IMR-90 (cell line): ENCODE results near the gene ACTR2. TPM values are rescaled to one million over a fixed set of nuclear protein-coding genes. Genes with fewer than 3 reads are reported as not detected.

Experiments used
- ATAC-seq: fragments of 200-7000 bp; cut with Tn5 transposase; 2 replicates; pipeline ENCODE4 v1.9.1; 2020; ENCODE audit warnings: low read depth, mild to moderate bottlenecking, moderate library complexity
- BruUV-seq: library from RNA; stranded (reverse); fragments of 400-500 nt; replicated peaks from 2 replicates; lab custom pipeline; 2021; lab: Mats Ljungman, UMichigan
- CTCF ChIA-PET: fragments of 300-600 bp; formaldehyde crosslinking; extraction: SDS; loops from one replicate; lab custom pipeline; 2021; ENCODE audit warnings: antibody characterized with exemption; lab: Yijun Ruan, JAX
- POLR2A ChIA-PET: fragments of 300-600 bp; sonication (Branson Sonifier 250); formaldehyde crosslinking; loops from one replicate; lab custom pipeline; 2022; ENCODE audit warnings: antibody characterized with exemption; ENCODE audit not compliant: unreplicated experiment; lab: Charles Lee
- DNase-seq: peaks from one replicate; pipeline ENCODE4 v3.0.0; 2013
- H2AFZ ChIP-seq: replicated peaks from 2 replicates; pipeline ENCODE3; 2013; ENCODE audit warnings: low read length, mild to moderate bottlenecking; ENCODE audit not compliant: poor library complexity
- H2AK5ac ChIP-seq: 2 replicates; pipeline ENCODE4 v1.6.1; 2013; ENCODE audit warnings: low read depth, low read length, inconsistent platforms
- H2AK9ac ChIP-seq: replicated peaks from 2 replicates; pipeline ENCODE3; 2013; ENCODE audit warnings: mild to moderate bottlenecking, low read depth, low read length, moderate library complexity; ENCODE audit not compliant: poor library complexity
- H2BK120ac ChIP-seq: 2 replicates; pipeline ENCODE4 v1.6.1; 2013; ENCODE audit warnings: low read depth, low read length, inconsistent platforms
- H2BK15ac ChIP-seq: 3 replicates; pipeline ENCODE4 v1.6.1; 2013; ENCODE audit warnings: low read depth, low read length, inconsistent platforms
- H2BK20ac ChIP-seq: 2 replicates; pipeline ENCODE4 v1.6.1; 2013; ENCODE audit warnings: low read depth, mild to moderate bottlenecking, inconsistent platforms, low read length, moderate library complexity
- H2BK5ac ChIP-seq: 2 replicates; pipeline ENCODE4 v1.6.1; 2013; ENCODE audit warnings: mild to moderate bottlenecking, low read depth, low read length, inconsistent platforms; ENCODE audit not compliant: poor library complexity, severe bottlenecking
- H3K14ac ChIP-seq: replicated peaks from 2 replicates; pipeline ENCODE4 v1.6.1; 2013; ENCODE audit warnings: low read depth, low read length, inconsistent platforms
- H3K18ac ChIP-seq: 2 replicates; pipeline ENCODE4 v1.6.1; 2013; ENCODE audit warnings: low read depth, low read length, control low read depth
- H3K23ac ChIP-seq: 2 replicates; pipeline ENCODE4 v1.6.1; 2013; ENCODE audit warnings: low read depth, low read length, inconsistent platforms
- H3K27ac ChIP-seq: 2 replicates; pipeline ENCODE4 v1.5.1; 2013; ENCODE audit warnings: mild to moderate bottlenecking, control low read depth, low read length; ENCODE audit not compliant: insufficient read depth
- H3K27me3 ChIP-seq: 2 replicates; pipeline ENCODE4 v1.6.1; 2013; ENCODE audit warnings: low read length; ENCODE audit not compliant: control insufficient read depth, insufficient read depth
- H3K36me3 ChIP-seq: 2 replicates; pipeline ENCODE4 v1.6.1; 2013; ENCODE audit warnings: low read length, mixed read lengths; ENCODE audit not compliant: control insufficient read depth, insufficient read depth
- H3K4ac ChIP-seq: 2 replicates; pipeline ENCODE4 v1.6.1; 2013; ENCODE audit warnings: low read depth, low read length, inconsistent platforms
- H3K4me1 ChIP-seq: 2 replicates; pipeline ENCODE4 v1.6.1; 2013; ENCODE audit warnings: low read length, mixed read lengths; ENCODE audit not compliant: control insufficient read depth, insufficient read depth
- H3K4me2 ChIP-seq: 2 replicates; pipeline ENCODE4 v1.6.1; 2013; ENCODE audit warnings: low read depth, mild to moderate bottlenecking, control low read depth, low read length, moderate library complexity
- H3K4me3 ChIP-seq: 2 replicates; pipeline ENCODE4 v1.5.1; 2013; ENCODE audit warnings: low read depth, mild to moderate bottlenecking, control low read depth, low read length, moderate library complexity; ENCODE audit not compliant: insufficient read depth
- H3K56ac ChIP-seq: 2 replicates; pipeline ENCODE4 v1.6.1; 2013; ENCODE audit warnings: low read length, inconsistent platforms; ENCODE audit not compliant: insufficient read depth; ENCODE audit errors: extremely low read depth
- H3K79me1 ChIP-seq, 2 experiments: 2 replicates each; pipeline ENCODE4 v1.6.1; 2013; ENCODE audit warnings: low read length in 2 of 2, inconsistent platforms in 1 of 2, low read depth in 1 of 2
- H3K9ac ChIP-seq: 2 replicates; pipeline ENCODE4 v1.6.1; 2013; ENCODE audit warnings: low read depth, low read length, control low read depth
- H3K9me1 ChIP-seq: 2 replicates; pipeline ENCODE4 v1.6.1; 2013; ENCODE audit warnings: low read length, inconsistent platforms; ENCODE audit not compliant: insufficient read depth
- H3K9me3 ChIP-seq: 2 replicates; pipeline ENCODE4 v1.6.1; 2013; ENCODE audit warnings: low read length; ENCODE audit not compliant: control insufficient read depth, insufficient read depth
- H4K20me1 ChIP-seq: 2 replicates; pipeline ENCODE4 v1.6.1; 2013; ENCODE audit warnings: low read length, inconsistent platforms; ENCODE audit not compliant: insufficient read depth
- H4K5ac ChIP-seq: 2 replicates; pipeline ENCODE4 v1.6.1; 2013; ENCODE audit warnings: mild to moderate bottlenecking, low read depth, low read length, control low read depth
- H4K8ac ChIP-seq, 2 experiments: 2 replicates each; pipeline ENCODE4 v1.6.1; 2013; ENCODE audit warnings: low read depth in 2 of 2, low read length in 2 of 2, control low read depth in 1 of 2, inconsistent platforms in 1 of 2
- H4K91ac ChIP-seq: 2 replicates; pipeline ENCODE4 v1.6.1; 2013; ENCODE audit warnings: low read depth, low read length, inconsistent platforms; ENCODE audit not compliant: insufficient read depth
- BHLHE40 ChIP-seq: fragments of 150-350 bp; IDR thresholded peaks from 2 replicates; pipeline ENCODE4 v1.6.1; 2016; ENCODE audit warnings: mild to moderate bottlenecking, low read depth, low read length
- CEBPB ChIP-seq: IDR thresholded peaks from 2 replicates; pipeline ENCODE4 v1.6.1; 2012; ENCODE audit warnings: low read depth, low read length, improper control_type of control experiment
- CHD1 ChIP-seq: IDR thresholded peaks from 2 replicates; pipeline ENCODE4 v1.6.1; 2012; ENCODE audit warnings: low read depth, low read length, improper control_type of control experiment
- ELK1 ChIP-seq: fragments of 150-350 bp; IDR thresholded peaks from 2 replicates; pipeline ENCODE4 v1.6.1; 2016; ENCODE audit warnings: low read depth, mild to moderate bottlenecking, low read length, moderate library complexity, borderline replicate concordance
- FOS ChIP-seq: fragments of 150-350 bp; IDR thresholded peaks from 2 replicates; pipeline ENCODE4 v1.6.1; 2016; ENCODE audit warnings: low read depth, low read length
- MAFK ChIP-seq: IDR thresholded peaks from 2 replicates; pipeline ENCODE4 v1.6.1; 2012; ENCODE audit warnings: low read depth, low read length, improper control_type of control experiment
- MAZ ChIP-seq: IDR thresholded peaks from 2 replicates; pipeline ENCODE4 v1.6.1; 2012; ENCODE audit warnings: low read depth, mild to moderate bottlenecking, low read length, improper control_type of control experiment, moderate library complexity, borderline replicate concordance
- MXI1 ChIP-seq: IDR thresholded peaks from 2 replicates; pipeline ENCODE4 v1.6.1; 2012; ENCODE audit warnings: low read depth, mild to moderate bottlenecking, low read length, moderate library complexity, borderline replicate concordance
- NFE2L2 ChIP-seq: fragments of 150-350 bp; IDR thresholded peaks from 2 replicates; pipeline ENCODE4 v1.6.1; 2016; ENCODE audit warnings: low read depth, mild to moderate bottlenecking, low read length
- POLR2A ChIP-seq: IDR thresholded peaks from 2 replicates; pipeline ENCODE4 v1.6.1; 2012; ENCODE audit warnings: mild to moderate bottlenecking, low read depth, low read length
- RAD21 ChIP-seq: IDR thresholded peaks from 2 replicates; pipeline ENCODE4 v1.6.1; 2012; ENCODE audit warnings: low read length, improper control_type of control experiment
- RCOR1 ChIP-seq: IDR thresholded peaks from 2 replicates; pipeline ENCODE4 v1.6.1; 2012; ENCODE audit warnings: mild to moderate bottlenecking, low read length, improper control_type of control experiment; ENCODE audit not compliant: insufficient replicate concordance
- RFX5 ChIP-seq: IDR thresholded peaks from 2 replicates; pipeline ENCODE4 v1.8.0; 2012; ENCODE audit warnings: low read depth, mild to moderate bottlenecking, low read length, moderate library complexity
- USF2 ChIP-seq: fragments of 150-350 bp; IDR thresholded peaks from 2 replicates; pipeline ENCODE4 v1.6.1; 2017; ENCODE audit warnings: mild to moderate bottlenecking, antibody characterized with exemption, low read length, low read depth
- WGBS, 2 experiments: methylation state at CpG; one replicate each; pipeline versions ENCODE4 v1.1.5 to v1.1.7; 2013; ENCODE audit warnings: missing lambda C conversion rate in 2 of 2; ENCODE audit not compliant: insufficient read length in 1 of 2; ENCODE audit errors: extremely low coverage in 2 of 2; 5-methylcytosine and 5-hydroxymethylcytosine counted together
- dilution Hi-C: fragments of 300-500 bp; cut with HindIII; formaldehyde crosslinking; loops from one replicate; pipeline ENCODE4 v1.14.3; 2018; ENCODE audit warnings: low sequenced_read_pairs; ENCODE audit not compliant: unreplicated experiment
- in situ Hi-C: fragments of 300-500 bp; cut with MboI; formaldehyde crosslinking; loops from 3 replicates; pipeline ENCODE4 v1.14.3; 2019; ENCODE audit warnings: low sequenced_read_pairs, inconsistent platforms, mixed read lengths
- intact Hi-C: fragments of 100-400 bp; cut with micrococcal nuclease; formaldehyde crosslinking; loops from 2 replicates; pipeline ENCODE4 v1.10.0; 2022
- polyA plus RNA-seq, 3 experiments: library from polyadenylated mRNA; depleted of rRNA; stranded (reverse); fragments of >200 nt; gene quantifications; 2 replicates each; pipeline ENCODE4 v1.2.3, GENCODE V29; 2012; ENCODE audit warnings: low replicate concordance in 1 of 3
- total RNA-seq: library from RNA; depleted of rRNA; stranded (reverse); fragments of >200 nt; gene quantifications from 2 replicates; pipeline ENCODE4 v1.2.3, GENCODE V29; 2012
- TF ChIP-seq, protein P1 (sequence below): conservative IDR thresholded peaks from 2 replicates; pipeline ENCODE4 v1.5.1; 2012; ENCODE audit warnings: mild to moderate bottlenecking, low read depth, low read length, improper control_type of control experiment

ACTR2 gene
- total and polyA plus RNA-seq, 2 of the 4 experiments (the other 2 are of a cell fraction) = 141 to 205 TPM

DNA sequence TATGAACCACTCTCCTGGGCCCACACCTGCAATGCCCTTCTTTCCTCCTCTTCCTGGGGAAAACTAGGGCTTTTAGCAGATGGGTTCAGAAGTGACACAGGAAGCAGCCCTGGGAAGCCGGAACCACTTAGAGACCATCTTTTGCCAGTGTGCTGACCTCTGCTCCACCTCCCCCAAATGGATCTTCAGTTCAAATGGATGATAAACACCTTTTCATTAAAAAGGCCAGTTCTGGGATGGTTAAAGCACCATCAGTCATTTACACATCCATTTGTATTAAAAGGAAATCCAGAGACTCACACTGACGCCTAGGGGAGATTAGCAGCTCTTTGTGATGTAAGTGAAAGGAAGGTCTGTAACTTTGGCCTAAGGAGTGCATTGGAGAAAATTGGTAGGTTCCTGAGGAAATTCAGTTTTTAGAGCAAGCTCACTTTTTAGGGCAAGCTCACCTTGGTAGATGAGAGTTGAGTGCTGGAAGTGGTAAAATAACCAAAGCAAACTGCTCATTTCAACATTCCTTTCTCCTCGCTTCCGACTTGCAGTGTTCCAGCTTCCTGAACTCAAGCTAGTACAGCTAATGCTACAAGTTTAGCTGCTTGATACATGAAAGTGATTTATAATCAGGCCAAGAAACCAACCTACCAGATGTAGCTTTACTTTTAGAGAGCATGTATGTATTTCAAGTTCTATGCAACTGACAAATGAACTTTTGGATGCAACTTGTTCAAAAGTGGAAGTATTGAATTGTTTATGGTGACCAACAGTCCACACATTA is 47.7 kb downstream of the ACTR2 start:
- POLR2A ChIA-PET = no interaction called here
- CTCF ChIA-PET = interaction anchor here (1.0 to 1.5 kb wide), 3 partner anchors 10 to 108 kb away, joined by 3 to 5 read pairs (median 4); no protein-coding TSS in a partner anchor
- no peak overlapping the region for H3K18ac ChIP-seq
- TF ChIP-seq CHD1 (no peak), MAZ (no peak), NFE2L2 (no peak), BHLHE40 (no peak), FOS (no peak), POLR2A (no peak), RCOR1 (no peak), RFX5 (no peak), ELK1 (no peak), MAFK (no peak), MXI1 (no peak), CEBPB (no peak), RAD21 (no peak), USF2 (no peak)
- TF ChIP-seq, protein P1, sequence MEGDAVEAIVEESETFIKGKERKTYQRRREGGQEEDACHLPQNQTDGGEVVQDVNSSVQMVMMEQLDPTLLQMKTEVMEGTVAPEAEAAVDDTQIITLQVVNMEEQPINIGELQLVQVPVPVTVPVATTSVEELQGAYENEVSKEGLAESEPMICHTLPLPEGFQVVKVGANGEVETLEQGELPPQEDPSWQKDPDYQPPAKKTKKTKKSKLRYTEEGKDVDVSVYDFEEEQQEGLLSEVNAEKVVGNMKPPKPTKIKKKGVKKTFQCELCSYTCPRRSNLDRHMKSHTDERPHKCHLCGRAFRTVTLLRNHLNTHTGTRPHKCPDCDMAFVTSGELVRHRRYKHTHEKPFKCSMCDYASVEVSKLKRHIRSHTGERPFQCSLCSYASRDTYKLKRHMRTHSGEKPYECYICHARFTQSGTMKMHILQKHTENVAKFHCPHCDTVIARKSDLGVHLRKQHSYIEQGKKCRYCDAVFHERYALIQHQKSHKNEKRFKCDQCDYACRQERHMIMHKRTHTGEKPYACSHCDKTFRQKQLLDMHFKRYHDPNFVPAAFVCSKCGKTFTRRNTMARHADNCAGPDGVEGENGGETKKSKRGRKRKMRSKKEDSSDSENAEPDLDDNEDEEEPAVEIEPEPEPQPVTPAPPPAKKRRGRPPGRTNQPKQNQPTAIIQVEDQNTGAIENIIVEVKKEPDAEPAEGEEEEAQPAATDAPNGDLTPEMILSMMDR = no peak

More for the DNA sequence above, 47.7 kb downstream of the ACTR2 start:
- no peak overlapping the region for H4K91ac ChIP-seq
- intact Hi-C loops = no loop called here
- H2BK15ac ChIP-seq = no peak overlapping the region
- H3K36me3 ChIP-seq = peaks cover 9% of the 10 kb centered on the region
- H4K8ac ChIP-seq = no peak overlapping the region
- no peak overlapping the region for H3K14ac ChIP-seq
- in situ Hi-C loops = no loop called here
- H3K4me2 ChIP-seq = no peak overlapping the region
- no peak overlapping the region for H4K5ac ChIP-seq
- H2AFZ ChIP-seq = no peak overlapping the region
- no peaks in the 10 kb centered on the region for H3K27me3 ChIP-seq
- H3K56ac ChIP-seq = no peak overlapping the region
- H2BK20ac ChIP-seq = no peak overlapping the region
- no peak overlapping the region for H2BK120ac ChIP-seq
- H3K4me3 ChIP-seq = no peak overlapping the region
- H4K20me1 ChIP-seq = peaks cover 4% of the 10 kb centered on the region; the same call in 1 of the 2 replicates
- DNase-seq (no peak), ATAC-seq (no peak)
- no peak overlapping the region for H3K4ac ChIP-seq
- H3K9me3 ChIP-seq = no peaks in the 10 kb centered on the region
- no peak overlapping the region for H2AK9ac ChIP-seq
- WGBS, 2 experiments = no CpG with 5 or more reads among the region's 4 CpGs
- H3K79me1 ChIP-seq = no peaks in the 10 kb centered on the region
- H2AK5ac ChIP-seq = no peak overlapping the region
- H2BK5ac ChIP-seq = no peak overlapping the region
- H3K4me1 ChIP-seq = peaks cover 4% of the 10 kb centered on the region
- peaks cover 16% of the 10 kb centered on the region; the same call in 1 of the 2 replicates for H3K9me1 ChIP-seq
- no peak overlapping the region for H3K9ac ChIP-seq
- no TSS peak for BruUV-seq
- H3K27ac ChIP-seq = no peak overlapping the region
- dilution Hi-C loops = no loop called here
- no peak overlapping the region for H3K23ac ChIP-seq
